Neuronal stem cell (in vitro differentiated cells): Measurements from ENCODE around the gene BFSP1.

Source experiments
- DNase-seq: peaks from one replicate; pipeline ENCODE4 v3.0.0-alpha.2; 2013; ENCODE audit warnings: low spot score
- H2AFZ ChIP-seq: one replicate; pipeline ENCODE4 v1.6.1; 2013; ENCODE audit warnings: mild to moderate bottlenecking, low read length, inconsistent platforms
- H2AK5ac ChIP-seq: 2 replicates; pipeline ENCODE4 v1.6.1; 2013; ENCODE audit warnings: low read depth, mild to moderate bottlenecking, inconsistent platforms, low read length, moderate library complexity, mixed read lengths
- H2BK120ac ChIP-seq: 2 replicates; pipeline ENCODE4 v1.6.1; 2013; ENCODE audit warnings: low read depth, mild to moderate bottlenecking, inconsistent platforms, low read length, moderate library complexity, mixed read lengths
- H2BK12ac ChIP-seq: one replicate; pipeline ENCODE4 v1.6.1; 2013; ENCODE audit warnings: low read length, inconsistent platforms
- H2BK15ac ChIP-seq: 2 replicates; pipeline ENCODE4 v1.6.1; 2013; ENCODE audit warnings: mild to moderate bottlenecking, low read length, inconsistent platforms, mixed read lengths
- H2BK5ac ChIP-seq: one replicate; pipeline ENCODE4 v1.6.1; 2013; ENCODE audit warnings: inconsistent platforms, mild to moderate bottlenecking, low read length, moderate library complexity
- H3K14ac ChIP-seq: one replicate; pipeline ENCODE4 v1.6.1; 2013; ENCODE audit warnings: low read length, inconsistent platforms
- H3K18ac ChIP-seq: 2 replicates; pipeline ENCODE4 v1.6.1; 2013; ENCODE audit warnings: low read length, inconsistent platforms
- H3K23ac ChIP-seq: 2 replicates; pipeline ENCODE4 v1.6.1; 2013; ENCODE audit warnings: low read depth, mild to moderate bottlenecking, mixed read lengths, low read length, inconsistent platforms; ENCODE audit not compliant: poor library complexity
- H3K27ac ChIP-seq: replicated peaks from 3 replicates; pipeline ENCODE4 v1.5.1; 2013; ENCODE audit warnings: low read length, inconsistent platforms
- H3K27me3 ChIP-seq, 3 experiments: 2 replicates each; pipeline ENCODE4 v1.6.1; 2013; ENCODE audit warnings: low read length in 3 of 3, mild to moderate bottlenecking in 2 of 3, inconsistent platforms in 1 of 3, low read depth in 1 of 3, mixed read lengths in 1 of 3, moderate library complexity in 1 of 3; ENCODE audit not compliant: control insufficient read depth in 3 of 3, insufficient read depth in 3 of 3
- H3K36me3 ChIP-seq, 2 donors: replicated peaks in 1 of 2; 2 replicates each; pipeline ENCODE4 v1.6.1; 2013; ENCODE audit warnings: low read length in 2 of 2; ENCODE audit not compliant: control insufficient read depth in 2 of 2, insufficient read depth in 2 of 2
- H3K4ac ChIP-seq: 2 replicates; pipeline ENCODE4 v1.6.1; 2013; ENCODE audit warnings: inconsistent platforms, mild to moderate bottlenecking, low read length, moderate library complexity
- H3K4me1 ChIP-seq, 2 donors: 1 replicate in 1 of 2; 2 replicates in 1 of 2; pipeline ENCODE4 v1.6.1; 2013; ENCODE audit warnings: low read length in 2 of 2, low read depth in 1 of 2; ENCODE audit not compliant: control insufficient read depth in 2 of 2, insufficient read depth in 1 of 2
- H3K4me2 ChIP-seq: one replicate; pipeline ENCODE4 v1.6.1; 2013; ENCODE audit warnings: mild to moderate bottlenecking, low read length, inconsistent platforms; ENCODE audit not compliant: insufficient read depth, poor library complexity, severe bottlenecking
- H3K4me3 ChIP-seq, 2 donors: 2 replicates each; pipeline ENCODE4 v1.5.1; 2013; ENCODE audit warnings: low read length in 2 of 2, mild to moderate bottlenecking in 2 of 2, inconsistent platforms in 1 of 2, moderate library complexity in 1 of 2
- H3K79me1 ChIP-seq: one replicate; pipeline ENCODE4 v1.6.1; 2013; ENCODE audit warnings: low read depth, mild to moderate bottlenecking, inconsistent platforms, low read length, moderate library complexity
- H3K9ac ChIP-seq: one replicate; pipeline ENCODE4 v1.6.1; 2013; ENCODE audit warnings: mild to moderate bottlenecking, low read depth, low read length, inconsistent platforms; ENCODE audit not compliant: poor library complexity
- H3K9me3 ChIP-seq, 2 donors: replicated peaks in 1 of 2; 2 replicates each; pipeline versions ENCODE3 to v1.6.1; 2013; ENCODE audit warnings: low read length in 2 of 2, mild to moderate bottlenecking in 2 of 2, inconsistent platforms in 1 of 2, low read depth in 1 of 2, mixed read lengths in 1 of 2, moderate library complexity in 1 of 2; ENCODE audit not compliant: control insufficient read depth in 2 of 2, insufficient read depth in 1 of 2
- H4K8ac ChIP-seq: one replicate; pipeline ENCODE4 v1.6.1; 2013; ENCODE audit warnings: low read depth, mild to moderate bottlenecking, inconsistent platforms, low read length, moderate library complexity
- H4K91ac ChIP-seq: one replicate; pipeline ENCODE4 v1.6.1; 2013; ENCODE audit warnings: low read length, low read depth, mild to moderate bottlenecking, inconsistent platforms; ENCODE audit not compliant: poor library complexity
- WGBS, 2 donors: extraction: QIAGEN DNeasy Blood & Tissue Kit; methylation state at CpG; one replicate each; pipeline ENCODE4 v1.1.7; 2013; ENCODE audit warnings: missing lambda C conversion rate in 2 of 2, mixed read lengths in 1 of 2; ENCODE audit not compliant: insufficient read length in 2 of 2, insufficient replicate concordance in 1 of 2; ENCODE audit errors: extremely low coverage in 2 of 2; 5-methylcytosine and 5-hydroxymethylcytosine counted together

Gene BFSP1

GRCh38 chr20:17468073-17468840 lies 62.9 kb downstream of the BFSP1 start:
- H2BK12ac ChIP-seq = no peak overlapping the region
- peaks cover 0 to 1% of the 10 kb centered on the region in 2 donors for H3K9me3 ChIP-seq
- peak overlapping the region in 1 of 2 donors; percentile 23 for H3K4me3 ChIP-seq
- H2BK5ac ChIP-seq = no peak overlapping the region
- peaks cover 0 to 7% (median 0%) of the 10 kb centered on the region in 3 experiments for H3K27me3 ChIP-seq
- no CpG with 5 or more reads among the region's 24 CpGs for WGBS, 2 donors
- no peak for DNase-seq
- no peak overlapping the region for H3K18ac ChIP-seq
- no peaks in the 10 kb centered on the region for H3K4me1 ChIP-seq
- no peak overlapping the region for H4K8ac ChIP-seq
- no peak overlapping the region for H3K9ac ChIP-seq
- no peak overlapping the region for H3K4me2 ChIP-seq
- H2AFZ ChIP-seq = no peak overlapping the region
- peak overlapping the region; percentile 87 for H3K4ac ChIP-seq
- H2AK5ac ChIP-seq = no peak overlapping the region
- no peaks in the 10 kb centered on the region for H3K79me1 ChIP-seq
- no peak overlapping the region for H3K14ac ChIP-seq
- H3K27ac ChIP-seq = no peak overlapping the region
- H3K23ac ChIP-seq = no peak overlapping the region
- H4K91ac ChIP-seq = peak overlapping the region; percentile 82
- no peak overlapping the region for H2BK120ac ChIP-seq
- no peaks in the 10 kb centered on the region for H3K36me3 ChIP-seq
- no peak overlapping the region for H2BK15ac ChIP-seq

- Histone ChIP-seq H2AFZ (no peak overlapping the region), H3K27ac (no peak overlapping the region), H3K9ac (no peak overlapping the region), H3K4me3 (no peak overlapping the region), H3K27me3 (peaks cover 0 to 7% (median 0%) of the 10 kb centered on the region in 3 experiments), H3K18ac (no peak overlapping the region), H3K36me3 (no peaks in the 10 kb centered on the region), H3K23ac (no peak overlapping the region), H2BK5ac (no peak overlapping the region), H3K79me1 (no peaks in the 10 kb centered on the region), H3K4me1 (no peaks in the 10 kb centered on the region), H3K14ac (no peak overlapping the region), H3K9me3 (peaks cover 0 to 1% of the 10 kb centered on the region in 2 donors), H2BK12ac (no peak overlapping the region), H4K91ac (no peak overlapping the region), H2BK15ac (no peak overlapping the region), H3K4ac (no peak overlapping the region), H4K8ac (no peak overlapping the region), H2BK120ac (no peak overlapping the region), H2AK5ac (no peak overlapping the region), H3K4me2 (no peak overlapping the region)
- WGBS, 2 donors = no CpG with 5 or more reads among the region's 4 CpGs
- DNase-seq = no peak
Observed at GRCh38 chr20:17467120-17467655, 64.0 kb downstream of the BFSP1 start.

- Histone ChIP-seq H3K23ac (no peak overlapping the region), H2BK5ac (no peak overlapping the region), H3K36me3 (no peaks in the 10 kb centered on the region), H3K14ac (no peak overlapping the region), H2BK12ac (no peak overlapping the region), H3K4me2 (no peak overlapping the region), H3K4me3 (no peak overlapping the region), H3K4me1 (no peaks in the 10 kb centered on the region), H3K27ac (no peak overlapping the region), H2AK5ac (no peak overlapping the region), H2BK15ac (no peak overlapping the region), H2BK120ac (no peak overlapping the region), H3K27me3 (peaks cover 0 to 6% (median 0%) of the 10 kb centered on the region in 3 experiments), H3K4ac (no peak overlapping the region), H3K18ac (no peak overlapping the region), H3K9me3 (peaks cover 0 to 1% of the 10 kb centered on the region in 2 donors), H4K91ac (no peak overlapping the region), H3K79me1 (no peaks in the 10 kb centered on the region), H3K9ac (no peak overlapping the region), H4K8ac (no peak overlapping the region), H2AFZ (no peak overlapping the region)
- no CpG with 5 or more reads among the region's 7 CpGs for WGBS, 2 donors
- no peak for DNase-seq
Observed at GRCh38 chr20:17466641-17467040, 64.5 kb downstream of the BFSP1 start.

GRCh38 chr20:17465236-17465635 lies 65.9 kb downstream of the BFSP1 start:
- Histone ChIP-seq H3K4me2 (no peak overlapping the region), H3K9ac (no peak overlapping the region), H3K4me3 (peak overlapping the region in 1 of 2 donors; percentile 9), H2AFZ (no peak overlapping the region), H2BK5ac (peak overlapping the region; percentile 42), H3K23ac (no peak overlapping the region), H2BK12ac (no peak overlapping the region), H3K4ac (no peak overlapping the region), H3K14ac (no peak overlapping the region), H3K18ac (no peak overlapping the region), H3K79me1 (no peaks in the 10 kb centered on the region), H3K27me3 (peaks cover 0 to 3% (median 0%) of the 10 kb centered on the region in 3 experiments), H4K91ac (no peak overlapping the region), H2BK15ac (no peak overlapping the region), H2BK120ac (no peak overlapping the region), H3K36me3 (no peaks in the 10 kb centered on the region), H3K27ac (no peak overlapping the region), H3K4me1 (no peaks in the 10 kb centered on the region), H2AK5ac (no peak overlapping the region), H3K9me3 (peaks cover 0 to 1% of the 10 kb centered on the region in 2 donors), H4K8ac (no peak overlapping the region)
- no CpG with 5 or more reads among the region's 10 CpGs for WGBS, 2 donors
- DNase-seq = no peak
